ENCODE data around the gene CACNA1C.

Gene CACNA1C

GRCh38 chr12:2288001-2288400 is 235.2 kb downstream of the CACNA1C start:
- H3K4me1 ChIP-seq (ENCODE audit: insufficient read depth, poor library complexity, severe bottlenecking) = no peaks in the 10 kb centered on the region

GRCh38 chr12:2288471-2288870 is 235.7 kb downstream of the CACNA1C start:
- Histone ChIP-seq H3K9me3 (ENCODE audit: severe bottlenecking) (no peaks in the 10 kb centered on the region), H3K36me3 (ENCODE audit: low read depth) (no peaks in the 10 kb centered on the region), H3K4me1 (ENCODE audit: insufficient read depth, poor library complexity, severe bottlenecking) (no peaks in the 10 kb centered on the region), H3K4me3 (ENCODE audit: severe bottlenecking) (no peak overlapping the region), H3K27me3 (ENCODE audit: insufficient read depth, poor library complexity, severe bottlenecking) (peaks cover 8% of the 10 kb centered on the region), H3K27ac (ENCODE audit: poor library complexity, severe bottlenecking) (no peak overlapping the region)
- DNase-seq (ENCODE audit: low spot score) (no peak), ATAC-seq (ENCODE audit: low read depth) (no peak)
- no peak for TF ChIP-seq CTCF (IDR thresholded peaks at IDR 0.05; ENCODE audit: poor library complexity, severe bottlenecking)

More at GRCh38 chr12:2288001-2288400, 235.2 kb downstream of the CACNA1C start:
- Histone ChIP-seq H3K27me3 (ENCODE audit: insufficient read depth, poor library complexity, severe bottlenecking) (peaks cover 9% of the 10 kb centered on the region), H3K4me3 (ENCODE audit: severe bottlenecking) (no peak overlapping the region), H3K36me3 (ENCODE audit: low read depth) (no peaks in the 10 kb centered on the region), H3K27ac (ENCODE audit: poor library complexity, severe bottlenecking) (no peak overlapping the region), H3K9me3 (ENCODE audit: severe bottlenecking) (no peaks in the 10 kb centered on the region)
- ATAC-seq (ENCODE audit: low read depth) (no peak), DNase-seq (ENCODE audit: low spot score) (no peak)
- no peak for TF ChIP-seq CTCF (IDR thresholded peaks at IDR 0.05; ENCODE audit: poor library complexity, severe bottlenecking)

- Histone ChIP-seq H3K9me3 (ENCODE audit: severe bottlenecking) (no peaks in the 10 kb centered on the region), H3K27ac (ENCODE audit: poor library complexity, severe bottlenecking) (no peak overlapping the region), H3K36me3 (ENCODE audit: low read depth) (no peaks in the 10 kb centered on the region), H3K27me3 (ENCODE audit: insufficient read depth, poor library complexity, severe bottlenecking) (peaks cover 4% of the 10 kb centered on the region), H3K4me1 (ENCODE audit: insufficient read depth, poor library complexity, severe bottlenecking) (no peaks in the 10 kb centered on the region), H3K4me3 (ENCODE audit: severe bottlenecking) (no peak overlapping the region)
- ATAC-seq (ENCODE audit: low read depth) (no peak), DNase-seq (ENCODE audit: low spot score) (no peak)
- TF ChIP-seq CTCF (IDR thresholded peaks at IDR 0.05; ENCODE audit: poor library complexity, severe bottlenecking) = no peak
These were observed 236.1 kb downstream of the CACNA1C start for GRCh38 chr12:2288875-2289274.

GRCh38 chr12:2289525-2289924 is 236.7 kb downstream of the CACNA1C start:
- no peak for DNase-seq (ENCODE audit: low spot score)
- Histone ChIP-seq H3K27me3 (ENCODE audit: insufficient read depth, poor library complexity, severe bottlenecking) (peaks cover 4% of the 10 kb centered on the region), H3K27ac (ENCODE audit: poor library complexity, severe bottlenecking) (no peak overlapping the region), H3K4me3 (ENCODE audit: severe bottlenecking) (no peak overlapping the region), H3K4me1 (ENCODE audit: insufficient read depth, poor library complexity, severe bottlenecking) (no peaks in the 10 kb centered on the region), H3K9me3 (ENCODE audit: severe bottlenecking) (no peaks in the 10 kb centered on the region), H3K36me3 (ENCODE audit: low read depth) (no peaks in the 10 kb centered on the region)
- no peak for ATAC-seq (ENCODE audit: low read depth)
- TF ChIP-seq CTCF (IDR thresholded peaks at IDR 0.05; ENCODE audit: poor library complexity, severe bottlenecking) = no peak

- no peak for ATAC-seq (ENCODE audit: low read depth)
- H3K4me1 ChIP-seq (ENCODE audit: insufficient read depth, poor library complexity, severe bottlenecking) = no peaks in the 10 kb centered on the region
- no peak for DNase-seq (ENCODE audit: low spot score)
- no peaks in the 10 kb centered on the region for H3K36me3 ChIP-seq (ENCODE audit: low read depth)
- no peak overlapping the region for H3K27ac ChIP-seq (ENCODE audit: poor library complexity, severe bottlenecking)
- no peak overlapping the region for H3K4me3 ChIP-seq (ENCODE audit: severe bottlenecking)
- peaks cover 4% of the 10 kb centered on the region for H3K27me3 ChIP-seq (ENCODE audit: insufficient read depth, poor library complexity, severe bottlenecking)
- no peak for TF ChIP-seq CTCF (IDR thresholded peaks at IDR 0.05; ENCODE audit: poor library complexity, severe bottlenecking)
- no peaks in the 10 kb centered on the region for H3K9me3 ChIP-seq (ENCODE audit: severe bottlenecking)
These were observed 237.3 kb downstream of the CACNA1C start for GRCh38 chr12:2290091-2290490.

All from RWPE2 (cell line).